Ovary (tissue), 9 donors: ENCODE data around the gene MAN1C1. TPM values are rescaled to one million over a fixed set of nuclear protein-coding genes. Genes with fewer than 3 reads are reported as not detected.

ENCODE experiments used
- DNase-seq, 5 donors: peaks; one replicate each; pipeline ENCODE4 v3.0.0-alpha.2; 2019 to 2020
- H3K27ac ChIP-seq, 2 donors: fragments of 200-600 bp; one replicate each; pipeline versions ENCODE4 v1.5.1 to v1.8.0; 2019 to 2022
- H3K27me3 ChIP-seq: fragments of 200-600 bp; one replicate; pipeline ENCODE4 v1.8.0; 2022
- H3K36me3 ChIP-seq: fragments of 200-600 bp; sonication (generic); one replicate; pipeline ENCODE4 v1.5.1; 2019
- H3K4me1 ChIP-seq: one replicate; pipeline ENCODE4 v1.8.1; 2013; ENCODE audit warnings: mild to moderate bottlenecking, moderate library complexity; ENCODE audit not compliant: insufficient read depth
- H3K4me3 ChIP-seq: fragments of 200-600 bp; sonication (generic); one replicate; pipeline ENCODE4 v1.5.1; 2017
- H3K9me3 ChIP-seq, 2 donors: fragments of 200-600 bp in 1 of 2; sonication (generic) in 1 of 2; one replicate each; pipeline versions ENCODE4 v1.5.1 to v1.8.1; 2013 to 2019; ENCODE audit warnings: mild to moderate bottlenecking in 1 of 2, moderate library complexity in 1 of 2
- CTCF ChIP-seq, 3 donors: fragments of 450-650 bp in 2 of 3; fragments of 200-600 bp in 1 of 3; IDR thresholded peaks; one replicate each; pipeline versions ENCODE4 v1.5.1 to v1.8.0; 2016 to 2022; ENCODE audit warnings: antibody characterized with exemption in 3 of 3, mild to moderate bottlenecking in 1 of 3
- EP300 ChIP-seq: sonication (generic); formaldehyde crosslinking; IDR thresholded peaks from one replicate; pipeline ENCODE4 v1.6.1; 2017; ENCODE audit warnings: antibody characterized with exemption
- POLR2A ChIP-seq: fragments of 450-650 bp; IDR thresholded peaks from one replicate; pipeline ENCODE4 v1.6.1; 2017; ENCODE audit warnings: antibody characterized with exemption, mild to moderate bottlenecking, moderate library complexity
- WGBS, 3 donors: extraction: QIAGEN DNeasy Blood & Tissue Kit in 1 of 3; methylation state at CpG; one replicate each; pipeline versions ENCODE4 v1.1.5 to v1.1.7; 2013 to 2017; 5-methylcytosine and 5-hydroxymethylcytosine counted together
- intact Hi-C, 4 donors: fragments of 100-400 bp; cut with DNase I; formaldehyde crosslinking; loops; one replicate each; pipeline versions ENCODE4 v1.11.0 to v1.15.1; 2022 to 2023
- polyA plus RNA-seq, 2 donors: library from polyadenylated mRNA; stranded (reverse); fragments of 200-250 nt in 1 of 2; fragments of 350-450 nt in 1 of 2; fragmentation: Illumina TruSeq in 1 of 2; extraction: RNeasy Lipid Tissue Mini Kit (QIAGEN cat#74804) in 1 of 2; gene quantifications; one replicate each; pipeline ENCODE4 v1.2.3, GENCODE V29; 2013 to 2014
- total RNA-seq, 7 donors: library from RNA; depleted of rRNA in 2 of 7; stranded (reverse); fragments of >200 nt in 2 of 7; fragmentation: NEBNext Ultra II Directional in 3 of 7; extraction: Animal tissue kit (Norgen Biotek cat#: 25700) in 3 of 7; gene quantifications; one replicate each; pipeline versions ENCODE4 v1.1.0 to v1.2.4, GENCODE V29; 2016 to 2023
- donor health status: DM: no; HTN: no; CAD: no; lungs with moderate emphysema.
- donor health status: DM: no; HTN: no; CAD: no.
- donor health status: Bipolar disorder and iron deficiency.
- donor health status: DM: yes; HTN: yes; CAD: no.
- donor health status: DM: no; HTN: no; CAD: no.
- donor health status: DM: yes; HTN: yes; CAD: no.

MAN1C1 gene
- total and polyA plus RNA-seq, 9 donors: 18.0 to 59.2 (median 33.1) TPM

GRCh38 chr1:25710583-25711347 is 94.2 kb downstream of the MAN1C1 start:
- intact Hi-C loops: no loop called here
- H3K27ac ChIP-seq: no peak overlapping the region
- H3K4me1 ChIP-seq: peaks cover 17% of the 10 kb centered on the region
- no peak for DNase-seq
- WGBS, 3 donors: 93 to 98% (median 95%) methylated on average over 7 of the region's 7 CpGs
- no peak overlapping the region for H3K4me3 ChIP-seq
- H3K36me3 ChIP-seq: no peaks in the 10 kb centered on the region
- no peaks in the 10 kb centered on the region for H3K9me3 ChIP-seq
- no peaks in the 10 kb centered on the region for H3K27me3 ChIP-seq
- TF ChIP-seq CTCF (IDR thresholded peaks at IDR 0.05) (no peak), EP300 (no peak), POLR2A (no peak)

DNA sequence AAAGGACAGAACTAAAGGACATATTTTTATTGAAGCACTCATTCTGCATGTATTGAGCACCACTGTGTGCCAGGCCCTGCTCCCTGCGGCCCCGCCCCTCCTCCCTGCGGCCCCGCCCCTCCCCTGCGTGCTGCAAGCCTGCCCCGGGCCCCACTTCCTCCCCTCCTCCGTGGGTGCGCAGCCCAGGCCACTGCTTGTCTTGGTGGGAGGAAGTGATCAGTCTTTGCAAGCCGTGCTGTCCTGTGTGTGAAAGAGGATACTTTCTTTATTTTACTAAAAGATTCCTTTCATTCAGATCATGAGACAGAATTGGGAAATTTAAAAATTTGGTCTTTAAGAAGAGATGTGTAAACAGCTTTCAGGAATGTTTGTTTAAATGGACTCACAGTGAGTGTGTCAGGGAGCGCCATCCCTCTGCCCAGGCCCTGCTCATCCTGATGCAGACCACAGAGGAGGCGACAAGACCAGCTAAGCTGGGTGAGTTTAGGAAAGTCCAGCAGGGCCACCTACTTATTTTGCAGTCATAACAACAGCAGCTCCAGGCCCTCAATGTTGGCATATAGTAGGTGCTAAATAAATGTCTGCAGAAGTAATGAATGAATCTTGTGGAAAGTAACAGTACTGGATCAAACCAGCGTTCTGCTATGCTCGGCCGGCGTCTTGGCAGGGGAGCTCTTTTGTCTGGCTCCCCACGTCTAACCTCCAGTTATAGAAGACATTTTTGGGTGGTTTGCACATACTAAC is 95.1 kb downstream of the MAN1C1 start:
- no peak for DNase-seq
- no peaks in the 10 kb centered on the region for H3K9me3 ChIP-seq
- no peaks in the 10 kb centered on the region for H3K36me3 ChIP-seq
- 71 to 73% (median 72%) methylated on average over 16 of the region's 16 CpGs for WGBS, 3 donors
- H3K4me3 ChIP-seq: no peak overlapping the region
- peaks cover 14% of the 10 kb centered on the region for H3K4me1 ChIP-seq
- TF ChIP-seq CTCF (IDR thresholded peaks at IDR 0.05) (no peak), POLR2A (no peak), EP300 (no peak)
- H3K27ac ChIP-seq: no peak overlapping the region
- intact Hi-C loops: no loop called here
- H3K27me3 ChIP-seq: no peaks in the 10 kb centered on the region

DNA sequence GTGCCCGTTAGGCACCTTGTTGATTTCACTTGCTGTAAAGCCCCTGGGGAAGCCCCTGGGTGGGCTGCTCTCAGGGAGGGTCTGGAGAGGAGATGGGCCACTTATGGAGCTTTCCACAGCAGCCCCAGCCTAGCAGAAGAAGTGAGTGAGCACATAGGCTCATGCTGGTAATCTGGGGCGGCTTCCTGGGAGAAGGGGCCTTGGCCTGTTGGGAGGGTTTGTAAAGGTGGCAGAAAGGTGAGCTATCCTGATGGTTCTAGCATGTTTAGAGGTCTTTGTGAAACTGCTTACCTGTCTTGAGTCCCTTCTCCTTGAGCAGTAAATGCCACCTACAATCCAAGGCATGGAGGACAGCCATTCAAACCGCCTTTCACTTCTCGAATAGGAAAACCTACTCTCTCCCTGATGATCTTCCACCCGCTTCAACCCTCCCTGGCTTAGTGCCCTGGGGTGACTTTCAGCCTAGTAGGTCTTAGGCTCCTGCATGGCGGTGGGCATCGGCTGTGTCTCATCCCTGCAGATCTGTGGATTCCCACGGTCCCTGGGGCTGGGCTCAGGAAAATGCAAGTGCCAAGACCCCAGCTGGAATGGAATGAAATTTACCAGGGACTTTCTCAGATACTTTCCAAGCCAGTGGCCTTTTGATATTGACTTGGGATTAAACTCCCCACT is 95.8 kb downstream of the MAN1C1 start:
- Histone ChIP-seq H3K9me3 (no peaks in the 10 kb centered on the region), H3K4me3 (no peak overlapping the region), H3K4me1 (peaks cover 11% of the 10 kb centered on the region), H3K27ac (no peak overlapping the region), H3K27me3 (no peaks in the 10 kb centered on the region), H3K36me3 (no peaks in the 10 kb centered on the region)
- TF ChIP-seq EP300: no peak
- no peak for TF ChIP-seq CTCF (IDR thresholded peaks at IDR 0.05)
- TF ChIP-seq POLR2A: no peak
- intact Hi-C loops: no loop called here
- DNase-seq: no peak
- WGBS, 3 donors: 90 to 95% (median 94%) methylated on average over 8 of the region's 8 CpGs

DNA sequence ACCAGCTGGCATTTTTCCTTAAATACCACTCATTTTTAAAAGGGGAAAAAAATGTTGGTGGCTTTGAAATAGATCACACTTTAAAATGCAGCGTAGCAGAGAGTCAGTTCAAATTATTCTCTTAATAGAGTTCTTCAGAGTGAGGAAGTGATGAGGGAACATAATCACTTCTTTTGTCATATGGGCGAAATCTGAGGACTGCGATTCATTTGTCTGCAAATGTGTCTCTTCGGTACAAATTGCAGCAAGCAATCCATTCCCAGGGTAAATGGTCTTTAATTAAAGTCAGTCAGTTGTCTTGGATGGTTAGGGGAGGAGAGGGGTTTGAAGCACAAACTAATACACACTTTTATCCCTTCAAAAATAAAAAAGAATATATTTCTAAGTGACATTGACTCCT is 97.4 kb downstream of the MAN1C1 start:
- H3K4me3 ChIP-seq: no peak overlapping the region

More for the DNA sequence above, 97.4 kb downstream of the MAN1C1 start:
- TF ChIP-seq POLR2A: no peak
- no peak for TF ChIP-seq CTCF (IDR thresholded peaks at IDR 0.05)
- no peak for TF ChIP-seq EP300
- Histone ChIP-seq H3K4me1 (peaks cover 2% of the 10 kb centered on the region), H3K27me3 (no peaks in the 10 kb centered on the region), H3K9me3 (no peaks in the 10 kb centered on the region), H3K27ac (no peak overlapping the region), H3K36me3 (no peaks in the 10 kb centered on the region)
- DNase-seq: no peak
- intact Hi-C loops: no loop called here
- WGBS, 3 donors: 61 to 89% (median 71%) methylated on average over 4 of the region's 4 CpGs
